NCI-H1105 treated with DMSO at 0.1 percent for 48 hours (cell line): ENCODE results near the gene NLRP14.

Source experiments
- DNase-seq: peaks from one replicate; lab custom pipeline; 2025; lab: John Stamatoyannopoulos, UW

NLRP14 gene

GRCh38 chr11:7056828-7057513 lies 36.7 kb downstream of the NLRP14 start:
- DNase-seq = no peak

- no peak for DNase-seq
Observed at GRCh38 chr11:7057641-7058040, 37.4 kb downstream of the NLRP14 start.

GRCh38 chr11:7060868-7061267 lies 40.6 kb downstream of the NLRP14 start:
- DNase-seq = no peak

- no peak for DNase-seq
Observed at GRCh38 chr11:7062534-7062933, 42.3 kb downstream of the NLRP14 start.

- no peak for DNase-seq
Observed at GRCh38 chr11:7072401-7073028, 52.2 kb downstream of the NLRP14 start.

- no peak for DNase-seq
Observed at GRCh38 chr11:7077101-7077500, 56.8 kb downstream of the NLRP14 start.

GRCh38 chr11:7079545-7080135 lies 59.4 kb downstream of the NLRP14 start:
- no peak for DNase-seq

- DNase-seq = no peak
Observed at GRCh38 chr11:7080900-7081299, 60.6 kb downstream of the NLRP14 start.

GRCh38 chr11:7081441-7081840 lies 61.2 kb downstream of the NLRP14 start:
- DNase-seq = no peak

GRCh38 chr11:7088921-7089320 lies 68.6 kb downstream of the NLRP14 start, which contains the start of gene RBMXL2:
TSS of gene RBMXL2 (plus strand) at chr11:7088998. CDS start at chr11:7089121, 123 bp downstream.
- DNase-seq = no peak

GRCh38 chr11:7089328-7090251 lies 69.3 kb downstream of the NLRP14 start:
- no peak for DNase-seq

- DNase-seq = peak; percentile 60
Observed at GRCh38 chr11:7098235-7098832, 78.1 kb downstream of the NLRP14 start.

- no peak for DNase-seq
Observed at GRCh38 chr11:7115780-7116179, 95.5 kb downstream of the NLRP14 start.

- DNase-seq = no peak
Observed at GRCh38 chr11:7116370-7116769, 96.1 kb downstream of the NLRP14 start.
